GM18867 (cell line): ENCODE data around the gene ZGLP1.

ENCODE experiments used
- ATAC-seq: cut with Tn5 transposase; IDR thresholded peaks from one replicate; pipeline ENCODE4 v1.9.1; 2021; ENCODE audit warnings: mild to moderate bottlenecking, moderate library complexity; ENCODE audit not compliant: unreplicated experiment

ZGLP1 gene

DNA sequence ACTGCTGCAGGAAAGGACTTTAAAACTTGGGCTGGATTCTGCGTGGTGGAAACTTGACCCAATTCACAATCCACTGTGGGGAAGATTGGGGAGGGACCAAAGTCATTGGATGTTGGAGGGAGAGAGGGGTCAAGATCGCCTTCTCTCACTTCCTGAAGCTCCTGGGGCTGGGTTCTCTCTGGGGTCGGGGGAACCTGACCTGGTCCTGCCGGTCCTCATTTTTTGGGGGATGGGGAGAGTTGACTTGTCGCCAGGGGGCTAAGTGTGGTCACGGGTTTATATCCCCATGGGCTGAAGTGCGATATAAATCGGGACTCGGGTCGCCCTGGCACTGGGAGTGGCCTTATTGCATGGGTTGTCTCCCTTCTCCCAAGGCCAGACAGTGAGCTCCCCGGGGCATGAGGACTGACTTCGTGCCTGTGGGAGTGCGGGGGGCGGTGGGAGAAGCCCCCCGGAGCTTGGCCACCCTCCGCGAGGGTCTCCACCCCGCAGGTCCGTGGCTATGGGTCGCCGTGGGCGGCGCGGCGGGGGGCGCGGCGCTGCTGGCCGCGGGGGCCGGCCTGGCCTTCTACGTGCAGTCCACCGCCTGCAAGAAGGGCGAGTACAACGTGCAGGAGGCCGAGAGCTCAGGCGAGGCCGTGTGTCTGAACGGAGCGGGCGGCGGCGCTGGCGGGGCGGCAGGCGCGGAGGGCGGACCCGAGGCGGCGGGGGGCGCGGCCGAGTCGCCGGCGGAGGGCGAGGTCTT lies 13.6 kb downstream of the ZGLP1 start:
- no peak for ATAC-seq

DNA sequence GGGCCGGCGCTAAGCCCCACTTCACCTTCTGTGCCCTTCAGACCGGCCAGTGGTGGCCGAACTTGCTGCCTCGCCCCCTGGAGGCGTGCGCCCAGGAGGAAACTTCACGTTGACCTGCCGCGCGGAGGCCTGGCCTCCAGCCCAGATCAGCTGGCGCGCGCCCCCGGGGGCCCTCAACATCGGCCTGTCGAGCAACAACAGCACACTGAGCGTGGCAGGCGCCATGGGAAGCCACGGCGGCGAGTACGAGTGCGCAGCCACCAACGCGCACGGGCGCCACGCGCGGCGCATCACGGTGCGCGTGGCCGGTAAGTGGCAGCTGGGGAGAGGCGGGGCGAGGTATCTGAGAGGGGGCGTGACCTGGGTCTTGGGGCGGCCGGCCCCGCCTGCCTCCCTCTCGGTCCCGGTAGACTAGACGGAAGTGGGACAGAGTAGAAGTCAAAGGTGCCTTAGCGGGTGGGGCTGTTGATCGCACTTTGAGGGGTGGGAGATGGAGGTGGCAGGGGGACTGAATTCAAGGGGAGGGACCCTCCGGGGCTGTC lies 14.2 kb downstream of the ZGLP1 start:
- peak; percentile 44 for ATAC-seq

DNA sequence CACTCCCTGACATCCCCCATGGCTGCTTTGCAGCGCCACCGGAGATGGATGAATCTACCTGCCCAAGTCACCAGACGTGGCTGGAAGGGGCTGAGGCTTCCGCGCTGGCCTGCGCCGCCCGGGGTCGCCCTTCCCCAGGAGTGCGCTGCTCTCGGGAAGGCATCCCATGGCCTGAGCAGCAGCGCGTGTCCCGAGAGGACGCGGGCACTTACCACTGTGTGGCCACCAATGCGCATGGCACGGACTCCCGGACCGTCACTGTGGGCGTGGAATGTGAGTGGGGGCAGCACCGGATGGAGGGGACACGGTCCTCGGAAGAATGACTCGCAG lies 15.3 kb downstream of the ZGLP1 start:
- ATAC-seq, result no peak

DNA sequence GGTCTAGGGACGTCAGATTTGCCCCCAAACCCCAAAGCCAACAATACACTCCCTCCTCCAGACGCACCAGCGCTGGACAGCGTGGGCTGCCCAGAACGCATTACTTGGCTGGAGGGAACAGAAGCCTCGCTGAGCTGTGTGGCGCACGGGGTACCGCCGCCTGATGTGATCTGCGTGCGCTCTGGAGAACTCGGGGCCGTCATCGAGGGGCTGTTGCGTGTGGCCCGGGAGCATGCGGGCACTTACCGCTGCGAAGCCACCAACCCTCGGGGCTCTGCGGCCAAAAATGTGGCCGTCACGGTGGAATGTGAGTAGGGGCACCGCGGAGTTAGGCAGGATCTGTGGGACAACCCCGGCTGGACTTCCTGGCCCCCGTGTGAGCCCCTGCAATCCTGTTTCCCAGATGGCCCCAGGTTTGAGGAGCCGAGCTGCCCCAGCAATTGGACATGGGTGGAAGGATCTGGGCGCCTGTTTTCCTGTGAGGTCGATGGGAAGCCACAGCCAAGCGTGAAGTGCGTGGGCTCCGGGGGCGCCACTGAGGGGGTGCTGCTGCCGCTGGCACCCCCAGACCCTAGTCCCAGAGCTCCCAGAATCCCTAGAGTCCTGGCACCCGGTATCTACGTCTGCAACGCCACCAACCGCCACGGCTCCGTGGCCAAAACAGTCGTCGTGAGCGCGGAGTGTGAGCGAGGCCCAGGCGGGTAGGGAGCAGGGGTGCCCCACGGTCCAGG lies 15.8 kb downstream of the ZGLP1 start:
- no peak for ATAC-seq

DNA sequence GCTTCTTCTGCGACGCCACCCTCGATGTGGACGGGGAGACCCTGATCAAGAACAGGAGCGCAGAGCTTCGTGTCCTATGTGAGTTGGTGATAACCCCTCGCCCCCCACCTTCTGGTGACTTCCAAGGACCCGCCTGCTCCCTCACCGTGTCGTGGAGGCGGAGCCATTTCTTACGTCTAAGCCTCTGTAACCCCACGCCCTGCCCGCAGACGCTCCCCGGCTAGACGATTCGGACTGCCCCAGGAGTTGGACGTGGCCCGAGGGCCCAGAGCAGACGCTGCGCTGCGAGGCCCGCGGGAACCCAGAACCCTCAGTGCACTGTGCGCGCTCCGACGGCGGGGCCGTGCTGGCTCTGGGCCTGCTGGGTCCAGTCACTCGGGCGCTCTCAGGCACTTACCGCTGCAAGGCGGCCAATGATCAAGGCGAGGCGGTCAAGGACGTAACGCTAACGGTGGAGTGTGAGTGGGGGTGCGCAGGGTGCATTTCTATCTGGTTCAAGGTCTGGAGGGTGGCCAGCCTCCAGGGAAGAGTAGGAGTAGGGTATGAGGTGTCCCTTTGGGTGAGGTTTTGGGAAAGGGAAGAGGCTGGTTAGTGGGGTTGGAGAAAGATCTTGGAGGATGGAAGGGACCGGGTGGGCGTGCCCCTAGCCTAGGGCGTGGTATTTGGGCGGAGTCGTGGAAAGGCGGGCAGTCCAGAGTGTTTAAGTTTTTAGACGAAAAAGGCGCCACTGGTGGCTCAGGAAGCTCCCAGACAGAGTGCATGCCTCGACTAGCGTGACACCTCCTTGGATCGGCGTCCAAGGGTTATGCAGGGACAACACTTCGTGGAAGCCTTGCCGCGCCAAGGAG lies 16.6 kb downstream of the ZGLP1 start:
- ATAC-seq, result no peak

DNA sequence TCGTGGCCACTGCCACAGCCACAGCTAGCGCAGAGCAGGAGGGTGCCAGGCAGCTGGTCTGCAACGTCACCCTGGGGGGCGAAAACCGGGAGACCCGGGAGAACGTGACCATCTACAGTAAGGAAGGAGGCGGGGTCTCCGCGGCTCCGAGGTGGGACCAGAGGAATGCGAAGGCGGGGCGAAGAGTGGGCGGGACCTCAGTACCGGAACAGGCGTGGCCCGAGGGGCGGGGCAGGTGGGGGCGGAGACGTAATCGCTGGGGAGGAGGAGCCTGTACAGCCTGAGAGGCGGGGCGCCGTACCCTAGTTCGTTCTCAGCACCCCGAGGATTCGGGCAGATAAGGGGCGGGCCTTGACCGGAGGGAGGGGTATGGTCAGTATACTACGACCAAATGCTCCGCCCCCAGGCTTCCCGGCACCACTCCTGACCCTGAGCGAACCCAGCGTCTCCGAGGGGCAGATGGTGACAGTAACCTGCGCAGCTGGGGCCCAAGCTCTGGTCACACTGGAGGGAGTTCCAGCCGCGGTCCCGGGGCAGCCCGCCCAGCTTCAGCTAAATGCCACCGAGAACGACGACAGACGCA lies 17.3 kb downstream of the ZGLP1 start:
- ATAC-seq, result peak; percentile 55

DNA sequence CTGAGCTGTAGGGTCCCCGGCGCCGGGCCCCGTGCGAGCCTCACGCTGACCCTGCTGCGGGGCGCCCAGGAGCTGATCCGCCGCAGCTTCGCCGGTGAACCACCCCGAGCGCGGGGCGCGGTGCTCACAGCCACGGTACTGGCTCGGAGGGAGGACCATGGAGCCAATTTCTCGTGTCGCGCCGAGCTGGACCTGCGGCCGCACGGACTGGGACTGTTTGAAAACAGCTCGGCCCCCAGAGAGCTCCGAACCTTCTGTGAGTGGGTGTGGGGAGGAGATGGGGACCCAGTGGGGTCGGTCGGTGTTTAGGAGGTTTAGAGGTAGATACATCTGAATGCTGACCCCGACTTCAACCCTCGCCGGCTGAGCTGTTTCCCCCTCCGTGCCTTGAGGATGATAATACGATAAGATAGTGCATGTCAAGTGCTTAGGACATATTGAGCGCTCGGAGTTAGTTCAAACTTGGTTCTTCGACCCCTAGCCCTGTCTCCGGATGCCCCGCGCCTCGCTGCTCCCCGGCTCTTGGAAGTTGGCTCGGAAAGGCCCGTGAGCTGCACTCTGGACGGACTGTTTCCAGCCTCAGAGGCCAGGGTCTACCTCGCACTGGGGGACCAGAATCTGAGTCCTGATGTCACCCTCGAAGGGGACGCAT lies 17.9 kb downstream of the ZGLP1 start:
- no peak for ATAC-seq

DNA sequence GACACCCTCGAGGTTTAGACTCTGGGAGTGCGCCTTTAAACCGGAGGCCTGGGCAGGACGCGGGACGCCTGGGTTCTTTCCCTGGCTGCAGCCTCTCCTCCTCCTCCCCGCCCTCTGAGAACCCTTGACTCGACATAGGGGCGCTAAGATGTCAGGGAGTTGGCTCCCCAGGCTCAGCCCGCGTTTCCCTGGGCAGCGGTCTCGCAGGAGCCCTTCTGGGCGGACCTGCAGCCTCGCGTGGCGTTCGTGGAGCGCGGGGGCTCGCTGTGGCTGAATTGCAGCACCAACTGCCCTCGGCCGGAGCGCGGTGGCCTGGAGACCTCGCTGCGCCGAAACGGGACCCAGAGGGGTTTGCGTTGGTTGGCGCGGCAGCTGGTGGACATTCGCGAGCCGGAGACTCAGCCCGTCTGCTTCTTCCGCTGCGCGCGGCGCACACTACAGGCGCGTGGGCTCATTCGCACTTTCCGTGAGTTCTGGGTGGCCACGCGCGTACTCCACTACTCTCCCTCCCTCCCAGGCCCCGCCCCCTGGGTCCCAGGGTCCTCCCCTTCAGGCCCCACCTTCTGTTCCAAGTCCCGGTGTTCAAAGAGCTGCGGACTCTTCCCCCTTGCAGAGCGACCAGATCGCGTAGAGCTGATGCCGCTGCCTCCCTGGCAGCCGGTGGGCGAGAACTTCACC lies 18.6 kb downstream of the ZGLP1 start:
- no peak for ATAC-seq

DNA sequence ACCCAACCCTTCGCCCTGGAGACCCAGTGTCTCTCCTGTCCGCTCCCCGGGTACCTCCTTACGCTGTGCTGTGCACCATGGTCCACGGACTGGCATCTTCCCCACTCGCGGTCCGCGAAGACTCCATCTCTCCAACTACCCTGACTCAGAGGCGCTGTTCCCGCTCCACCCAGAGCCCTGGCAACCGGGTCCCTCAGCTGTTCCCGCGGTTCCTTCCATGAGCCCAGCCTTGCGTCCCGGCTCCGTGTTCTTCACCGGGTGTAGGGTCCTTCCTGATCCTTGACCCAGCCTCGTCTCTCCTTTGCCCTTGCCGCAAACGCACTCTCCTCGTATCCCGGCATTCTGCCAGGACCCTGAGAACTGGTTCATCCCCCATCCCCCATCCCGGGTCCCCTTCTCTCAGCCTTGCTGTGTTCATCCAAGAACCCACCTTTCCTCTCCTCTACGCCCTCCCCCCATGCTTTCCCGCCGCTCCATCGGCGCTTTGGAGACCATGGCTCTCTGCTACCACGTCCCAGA lies 19.2 kb downstream of the ZGLP1 start:
- ATAC-seq, result no peak

DNA sequence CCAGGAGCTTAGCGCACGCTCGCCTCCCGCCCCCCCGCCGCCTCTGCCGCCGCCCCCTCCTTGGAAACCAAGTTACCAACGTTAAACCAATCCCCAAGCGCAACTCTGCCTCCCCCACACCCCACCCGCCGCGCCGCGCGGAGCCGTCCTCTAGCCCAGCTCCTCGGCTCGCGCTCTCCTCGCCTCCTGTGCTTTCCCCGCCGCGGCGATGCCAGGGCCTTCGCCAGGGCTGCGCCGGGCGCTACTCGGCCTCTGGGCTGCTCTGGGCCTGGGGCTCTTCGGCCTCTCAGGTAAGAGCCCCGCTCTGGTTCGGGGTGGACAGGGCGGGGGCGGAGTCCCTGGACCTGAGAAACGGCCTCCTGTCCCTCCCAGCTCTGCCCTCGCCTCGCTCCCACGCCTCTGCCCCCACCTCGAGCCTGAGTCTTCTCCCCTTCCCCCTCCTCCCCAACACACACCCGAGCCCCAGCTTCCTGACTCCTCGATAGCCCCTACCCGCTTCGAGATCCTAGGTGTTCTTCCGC lies 19.7 kb downstream of the ZGLP1 start, which contains the start of gene ICAM5:
Gene ICAM5, plus strand, starts transcription at position 117 of the 521 bp plus-strand sequence. Its CDS starts 92 bp downstream, at position 209.
- no peak for ATAC-seq

DNA sequence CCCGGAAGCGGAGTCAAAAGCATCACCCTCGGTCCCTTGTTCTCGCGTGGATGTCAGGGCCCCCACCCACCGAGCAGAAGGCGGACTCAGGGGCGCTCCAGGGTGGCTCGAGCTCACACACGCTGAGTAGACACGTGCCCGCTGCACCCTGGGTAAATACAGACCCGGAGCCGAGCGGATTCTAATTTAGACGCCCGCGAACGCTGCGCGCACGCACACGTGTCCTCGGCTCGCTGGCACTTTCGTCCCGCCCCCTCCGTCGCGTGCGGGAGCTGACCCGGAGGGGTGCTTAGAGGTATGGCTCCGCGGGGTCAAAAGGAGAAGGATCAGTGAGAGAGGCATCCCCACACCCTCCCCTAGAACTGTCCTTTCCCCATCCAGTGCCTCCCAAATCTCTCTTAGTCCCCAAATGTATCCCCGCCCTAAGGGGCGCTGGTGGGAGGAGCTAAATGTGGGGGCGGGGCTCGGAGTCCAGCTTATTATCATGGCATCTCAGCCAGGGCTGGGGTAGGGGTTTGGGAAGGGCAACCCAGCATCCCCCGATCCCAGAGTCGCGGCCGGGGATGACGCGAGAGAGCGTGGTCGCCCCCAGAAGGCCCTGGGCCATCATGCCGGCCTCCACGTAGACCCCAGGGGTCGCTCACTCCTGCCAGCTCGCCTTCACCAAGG lies 20.3 kb downstream of the ZGLP1 start:
- ATAC-seq, result peak; percentile 26

DNA sequence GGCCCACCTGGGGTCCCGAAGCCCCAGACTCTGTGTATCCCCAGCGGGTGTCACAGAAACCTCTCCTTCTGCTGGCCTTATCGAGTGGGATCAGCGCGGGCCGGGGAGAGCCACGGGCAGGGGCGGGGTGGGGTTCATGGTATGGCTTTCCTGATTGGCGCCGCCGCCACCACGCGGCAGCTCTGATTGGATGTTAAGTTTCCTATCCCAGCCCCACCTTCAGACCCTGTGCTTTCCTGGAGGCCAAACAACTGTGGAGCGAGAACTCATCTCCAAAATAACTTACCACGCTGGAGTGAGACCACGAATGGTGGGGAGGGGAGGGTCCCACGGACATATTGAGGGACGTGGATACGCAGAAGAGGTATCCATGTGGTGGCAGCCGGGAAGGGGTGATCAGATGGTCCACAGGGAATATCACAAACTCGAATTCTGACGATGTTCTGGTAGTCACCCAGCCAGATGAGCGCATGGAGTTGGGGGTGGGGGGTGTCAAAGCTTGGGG lies 20.9 kb downstream of the ZGLP1 start:
- no peak for ATAC-seq

DNA sequence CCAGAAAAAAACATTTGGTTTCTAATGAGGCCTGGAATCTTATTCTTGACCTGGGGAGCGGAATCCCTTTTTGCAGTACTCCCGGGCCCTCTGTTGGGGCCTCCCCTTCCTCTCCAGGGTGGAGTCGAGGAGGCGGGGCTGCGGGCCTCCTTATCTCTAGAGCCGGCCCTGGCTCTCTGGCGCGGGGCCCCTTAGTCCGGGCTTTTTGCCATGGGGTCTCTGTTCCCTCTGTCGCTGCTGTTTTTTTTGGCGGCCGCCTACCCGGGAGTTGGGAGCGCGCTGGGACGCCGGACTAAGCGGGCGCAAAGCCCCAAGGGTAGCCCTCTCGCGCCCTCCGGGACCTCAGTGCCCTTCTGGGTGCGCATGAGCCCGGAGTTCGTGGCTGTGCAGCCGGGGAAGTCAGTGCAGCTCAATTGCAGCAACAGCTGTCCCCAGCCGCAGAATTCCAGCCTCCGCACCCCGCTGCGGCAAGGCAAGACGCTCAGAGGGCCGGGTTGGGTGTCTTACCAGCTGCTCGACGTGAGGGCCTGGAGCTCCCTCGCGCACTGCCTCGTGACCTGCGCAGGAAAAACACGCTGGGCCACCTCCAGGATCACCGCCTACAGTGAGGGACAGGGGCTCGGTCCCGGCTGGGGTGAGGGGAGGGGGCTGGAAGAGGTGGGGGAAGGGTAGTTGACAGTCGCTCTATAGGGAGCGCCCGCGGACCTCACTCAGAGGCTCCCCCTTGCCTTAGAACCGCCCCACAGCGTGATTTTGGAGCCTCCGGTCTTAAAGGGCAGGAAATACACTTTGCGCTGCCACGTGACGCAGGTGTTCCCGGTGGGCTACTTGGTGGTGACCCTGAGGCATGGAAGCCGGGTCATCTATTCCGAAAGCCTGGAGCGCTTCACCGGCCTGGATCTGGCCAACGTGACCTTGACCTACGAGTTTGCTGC lies 22.5 kb downstream of the ZGLP1 start, which contains the start of gene ICAM4:
Gene ICAM4, plus strand, starts transcription at position 153 of the 935 bp plus-strand sequence. Its CDS starts 58 bp downstream, at position 211.
- no peak for ATAC-seq

DNA sequence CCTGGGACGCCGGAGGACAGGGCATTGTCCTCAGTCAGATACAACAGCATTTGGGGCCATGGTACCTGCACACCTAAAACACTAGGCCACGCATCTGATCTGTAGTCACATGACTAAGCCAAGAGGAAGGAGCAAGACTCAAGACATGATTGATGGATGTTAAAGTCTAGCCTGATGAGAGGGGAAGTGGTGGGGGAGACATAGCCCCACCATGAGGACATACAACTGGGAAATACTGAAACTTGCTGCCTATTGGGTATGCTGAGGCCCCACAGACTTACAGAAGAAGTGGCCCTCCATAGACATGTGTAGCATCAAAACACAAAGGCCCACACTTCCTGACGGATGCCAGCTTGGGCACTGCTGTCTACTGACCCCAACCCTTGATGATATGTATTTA lies 24.2 kb downstream of the ZGLP1 start:
- no peak for ATAC-seq

DNA sequence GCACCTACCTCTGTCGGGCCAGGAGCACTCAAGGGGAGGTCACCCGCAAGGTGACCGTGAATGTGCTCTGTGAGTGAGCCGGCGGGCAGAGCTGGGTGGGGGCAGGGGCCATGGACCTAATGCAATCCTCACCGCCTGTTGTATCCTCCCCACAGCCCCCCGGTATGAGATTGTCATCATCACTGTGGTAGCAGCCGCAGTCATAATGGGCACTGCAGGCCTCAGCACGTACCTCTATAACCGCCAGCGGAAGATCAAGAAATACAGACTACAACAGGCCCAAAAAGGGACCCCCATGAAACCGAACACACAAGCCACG lies 24.7 kb downstream of the ZGLP1 start:
- no peak for ATAC-seq

DNA sequence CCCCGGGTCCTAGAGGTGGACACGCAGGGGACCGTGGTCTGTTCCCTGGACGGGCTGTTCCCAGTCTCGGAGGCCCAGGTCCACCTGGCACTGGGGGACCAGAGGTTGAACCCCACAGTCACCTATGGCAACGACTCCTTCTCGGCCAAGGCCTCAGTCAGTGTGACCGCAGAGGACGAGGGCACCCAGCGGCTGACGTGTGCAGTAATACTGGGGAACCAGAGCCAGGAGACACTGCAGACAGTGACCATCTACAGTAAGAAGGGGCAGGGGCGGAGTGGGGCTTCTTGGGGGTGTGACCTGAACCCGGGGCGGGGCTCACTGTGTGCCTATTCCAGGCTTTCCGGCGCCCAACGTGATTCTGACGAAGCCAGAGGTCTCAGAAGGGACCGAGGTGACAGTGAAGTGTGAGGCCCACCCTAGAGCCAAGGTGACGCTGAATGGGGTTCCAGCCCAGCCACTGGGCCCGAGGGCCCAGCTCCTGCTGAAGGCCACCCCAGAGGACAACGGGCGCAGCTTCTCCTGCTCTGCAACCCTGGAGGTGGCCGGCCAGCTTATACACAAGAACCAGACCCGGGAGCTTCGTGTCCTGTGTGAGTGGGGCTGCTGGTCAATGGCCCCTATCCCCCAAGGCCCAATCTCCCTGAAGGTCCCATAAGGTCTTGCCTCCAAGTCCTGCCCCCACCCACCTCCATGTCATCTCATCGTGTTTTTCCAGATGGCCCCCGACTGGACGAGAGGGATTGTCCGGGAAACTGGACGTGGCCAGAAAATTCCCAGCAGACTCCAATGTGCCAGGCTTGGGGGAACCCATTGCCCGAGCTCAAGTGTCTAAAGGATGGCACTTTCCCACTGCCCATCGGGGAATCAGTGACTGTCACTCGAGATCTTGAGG lies 25.3 kb downstream of the ZGLP1 start:
- no peak for ATAC-seq
